Peyer's patch (tissue), 4 donors: ENCODE measurements around the gene CTRB2.

Source experiments
- CTCF ChIP-seq, 6 experiments: fragments of 450-650 bp in 4 of 6; fragments of 200-600 bp in 2 of 6; sonication (generic) in 1 of 6; IDR thresholded peaks; one replicate each; pipeline ENCODE4 v1.5.1; 2017 to 2019; ENCODE audit warnings: antibody characterized with exemption in 6 of 6, mild to moderate bottlenecking in 3 of 6, moderate library complexity in 1 of 6
- POLR2A ChIP-seq, 2 donors: fragments of 450-650 bp; IDR thresholded peaks; one replicate each; pipeline ENCODE4 v1.5.1; 2017; ENCODE audit warnings: antibody characterized with exemption in 2 of 2, mild to moderate bottlenecking in 2 of 2, moderate library complexity in 2 of 2

DNA sequence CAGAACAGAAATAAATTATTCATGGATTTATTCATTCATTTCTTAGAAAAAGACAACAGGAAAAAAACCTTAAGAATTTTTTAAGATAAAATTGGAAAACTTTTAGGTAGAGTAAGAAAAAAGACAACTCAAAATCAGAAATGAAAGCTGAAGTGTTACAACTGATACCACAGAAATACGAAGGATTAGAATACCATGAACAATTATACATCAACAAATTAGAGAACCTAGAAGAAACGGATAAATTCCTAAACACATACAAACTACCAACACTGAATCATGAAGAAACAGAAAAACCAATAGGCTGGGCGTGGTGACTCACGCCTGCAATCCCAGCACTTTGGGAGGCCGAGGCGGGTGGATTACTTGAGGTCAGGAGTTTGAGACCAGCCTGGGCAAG, 27.8 kb downstream of the CTRB2 start:
- TF ChIP-seq CTCF (IDR thresholded peaks at IDR 0.05) = no peak
- no peak for TF ChIP-seq POLR2A (IDR thresholded peaks at IDR 0.05)
